ENCODE measurements around the gene DUSP16.

DUSP16 gene

GRCh38 chr12:12465522-12465921, 97.1 kb downstream of the DUSP16 start:
- no peak for DNase-seq

GRCh38 chr12:12461923-12462315, 100.7 kb downstream of the DUSP16 start:
- no peak for DNase-seq

GRCh38 chr12:12460935-12461922, 101.4 kb downstream of the DUSP16 start:
- DNase-seq: no peak

- no peak for DNase-seq
These were observed 106.0 kb downstream of the DUSP16 start for GRCh38 chr12:12456637-12457036.

- DNase-seq: no peak
These were observed 108.3 kb downstream of the DUSP16 start for GRCh38 chr12:12454315-12454714.

GRCh38 chr12:12453635-12454034, 109.0 kb downstream of the DUSP16 start:
- DNase-seq: no peak

GRCh38 chr12:12452326-12452902, 110.2 kb downstream of the DUSP16 start:
- no peak for DNase-seq

GRCh38 chr12:12451098-12451497, 111.6 kb downstream of the DUSP16 start:
- no peak for DNase-seq

- no peak for DNase-seq
These were observed 112.6 kb downstream of the DUSP16 start for GRCh38 chr12:12450043-12450471.

- DNase-seq: no peak
These were observed 113.1 kb downstream of the DUSP16 start for GRCh38 chr12:12449533-12450025.

GRCh38 chr12:12447837-12448236, 114.8 kb downstream of the DUSP16 start:
- no peak for DNase-seq

- no peak for DNase-seq
These were observed 115.4 kb downstream of the DUSP16 start for GRCh38 chr12:12447236-12447635.

- DNase-seq: no peak
These were observed 115.9 kb downstream of the DUSP16 start for GRCh38 chr12:12446786-12447185.

- no peak for DNase-seq
These were observed 116.8 kb downstream of the DUSP16 start for GRCh38 chr12:12445882-12446181.

GRCh38 chr12:12445165-12445881, 117.3 kb downstream of the DUSP16 start:
- DNase-seq: no peak

GRCh38 chr12:12443431-12443878, 119.2 kb downstream of the DUSP16 start:
- no peak for DNase-seq

GRCh38 chr12:12442548-12443071, 120.1 kb downstream of the DUSP16 start:
- DNase-seq: no peak

GRCh38 chr12:12441843-12442461, 120.7 kb downstream of the DUSP16 start:
- peak; percentile 28 for DNase-seq

GRCh38 chr12:12441429-12441807, 121.2 kb downstream of the DUSP16 start:
- DNase-seq: no peak

- no peak for DNase-seq
These were observed 121.8 kb downstream of the DUSP16 start for GRCh38 chr12:12440784-12441428.

GRCh38 chr12:12439636-12440035, 123.0 kb downstream of the DUSP16 start:
- no peak for DNase-seq

GRCh38 chr12:12436831-12437345, 125.8 kb downstream of the DUSP16 start:
- DNase-seq: no peak

All from activated CD4-positive, alpha-beta T cell treated with anti-CD3 and anti-CD28 coated beads for 1 hour (primary cell).